PC-9 (cell line): ENCODE data around the gene CMTR1.

ENCODE experiments used
- EZH2 ChIP-seq: fragments of 200-600 bp; sonication (generic); IDR thresholded peaks from 2 replicates; pipeline ENCODE4 v1.8.0; 2017; ENCODE audit warnings: antibody characterized with exemption, low read depth
- TF ChIP-seq, protein P1 (sequence below): fragments of 200-600 bp; sonication (generic); conservative IDR thresholded peaks from 2 replicates; pipeline ENCODE4 v1.6.1; 2017; ENCODE audit warnings: mixed run types, antibody characterized with exemption, mild to moderate bottlenecking, moderate library complexity

DNA sequence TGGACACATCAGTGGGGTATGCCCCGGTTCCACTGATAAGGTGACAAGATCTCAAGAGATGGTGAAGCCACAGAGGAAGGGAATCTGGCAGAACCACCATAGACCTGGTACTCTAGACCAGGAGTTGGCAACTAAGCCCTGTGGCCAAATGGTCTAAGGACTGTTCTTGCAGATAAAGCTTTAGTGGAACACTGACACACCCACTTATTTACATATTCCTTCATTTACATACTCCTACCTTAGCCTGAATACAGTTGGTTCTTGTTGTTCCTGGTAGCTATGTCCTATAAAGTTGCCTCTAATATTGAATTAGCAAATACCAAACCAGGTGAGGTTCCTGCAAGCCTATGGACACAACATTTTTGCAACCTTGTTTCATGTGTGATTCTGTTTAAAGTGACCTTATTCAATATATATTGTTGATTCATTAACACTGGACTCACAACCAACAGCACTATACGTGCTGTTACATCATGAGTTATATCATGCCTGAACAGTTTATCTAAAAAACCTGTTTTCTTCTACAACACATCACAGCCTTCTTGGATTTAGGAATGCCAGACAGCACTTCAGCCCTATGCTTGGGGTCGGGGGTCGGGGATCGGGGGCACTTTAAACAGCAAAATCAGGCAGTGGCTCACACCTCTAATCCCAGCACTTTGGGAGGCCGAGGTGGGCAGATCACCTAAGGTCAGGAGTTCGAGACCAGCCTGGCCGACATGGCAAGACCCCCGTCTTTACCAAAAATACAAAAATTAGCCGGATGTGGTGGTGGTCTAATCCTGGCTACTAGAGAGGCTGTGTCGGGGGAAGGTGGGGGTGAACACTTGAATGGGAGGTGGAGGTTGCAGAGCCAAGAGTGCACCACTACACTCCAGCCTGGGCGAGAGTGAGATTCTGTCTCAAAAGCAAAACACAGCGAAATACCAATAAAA, 64.2 kb downstream of the CMTR1 start:
- TF ChIP-seq, protein P1, sequence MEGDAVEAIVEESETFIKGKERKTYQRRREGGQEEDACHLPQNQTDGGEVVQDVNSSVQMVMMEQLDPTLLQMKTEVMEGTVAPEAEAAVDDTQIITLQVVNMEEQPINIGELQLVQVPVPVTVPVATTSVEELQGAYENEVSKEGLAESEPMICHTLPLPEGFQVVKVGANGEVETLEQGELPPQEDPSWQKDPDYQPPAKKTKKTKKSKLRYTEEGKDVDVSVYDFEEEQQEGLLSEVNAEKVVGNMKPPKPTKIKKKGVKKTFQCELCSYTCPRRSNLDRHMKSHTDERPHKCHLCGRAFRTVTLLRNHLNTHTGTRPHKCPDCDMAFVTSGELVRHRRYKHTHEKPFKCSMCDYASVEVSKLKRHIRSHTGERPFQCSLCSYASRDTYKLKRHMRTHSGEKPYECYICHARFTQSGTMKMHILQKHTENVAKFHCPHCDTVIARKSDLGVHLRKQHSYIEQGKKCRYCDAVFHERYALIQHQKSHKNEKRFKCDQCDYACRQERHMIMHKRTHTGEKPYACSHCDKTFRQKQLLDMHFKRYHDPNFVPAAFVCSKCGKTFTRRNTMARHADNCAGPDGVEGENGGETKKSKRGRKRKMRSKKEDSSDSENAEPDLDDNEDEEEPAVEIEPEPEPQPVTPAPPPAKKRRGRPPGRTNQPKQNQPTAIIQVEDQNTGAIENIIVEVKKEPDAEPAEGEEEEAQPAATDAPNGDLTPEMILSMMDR, result no peak
- TF ChIP-seq EZH2, result no peak
